NAMALWA (cell line): ENCODE data around the gene ASPSCR1.

ENCODE experiments used
- DNase-seq: peaks from one replicate; pipeline ENCODE4 v3.0.0-alpha.2; 2015; ENCODE audit warnings: low spot score

Gene ASPSCR1, protein sequence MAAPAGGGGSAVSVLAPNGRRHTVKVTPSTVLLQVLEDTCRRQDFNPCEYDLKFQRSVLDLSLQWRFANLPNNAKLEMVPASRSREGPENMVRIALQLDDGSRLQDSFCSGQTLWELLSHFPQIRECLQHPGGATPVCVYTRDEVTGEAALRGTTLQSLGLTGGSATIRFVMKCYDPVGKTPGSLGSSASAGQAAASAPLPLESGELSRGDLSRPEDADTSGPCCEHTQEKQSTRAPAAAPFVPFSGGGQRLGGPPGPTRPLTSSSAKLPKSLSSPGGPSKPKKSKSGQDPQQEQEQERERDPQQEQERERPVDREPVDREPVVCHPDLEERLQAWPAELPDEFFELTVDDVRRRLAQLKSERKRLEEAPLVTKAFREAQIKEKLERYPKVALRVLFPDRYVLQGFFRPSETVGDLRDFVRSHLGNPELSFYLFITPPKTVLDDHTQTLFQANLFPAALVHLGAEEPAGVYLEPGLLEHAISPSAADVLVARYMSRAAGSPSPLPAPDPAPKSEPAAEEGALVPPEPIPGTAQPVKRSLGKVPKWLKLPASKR

GRCh38 chr17:81977211-81977808, at the start of gene ASPSCR1:
Gene ASPSCR1 (plus strand): TSS chr17:81977629. CDS start chr17:81977647, 18 bp downstream.
- DNase-seq: peak; percentile 87

GRCh38 chr17:81927653-81928543, 49.5 kb upstream of the ASPSCR1 start, which contains the start of gene MAFG:
Gene MAFG (minus strand): TSS chr17:81927735. CDS start chr17:81923185, 4,550 bp downstream.
- DNase-seq: peak; percentile 95

- no peak for DNase-seq
Observed at GRCh38 chr17:81928544-81929252, 48.7 kb upstream of the ASPSCR1 start.

DNA sequence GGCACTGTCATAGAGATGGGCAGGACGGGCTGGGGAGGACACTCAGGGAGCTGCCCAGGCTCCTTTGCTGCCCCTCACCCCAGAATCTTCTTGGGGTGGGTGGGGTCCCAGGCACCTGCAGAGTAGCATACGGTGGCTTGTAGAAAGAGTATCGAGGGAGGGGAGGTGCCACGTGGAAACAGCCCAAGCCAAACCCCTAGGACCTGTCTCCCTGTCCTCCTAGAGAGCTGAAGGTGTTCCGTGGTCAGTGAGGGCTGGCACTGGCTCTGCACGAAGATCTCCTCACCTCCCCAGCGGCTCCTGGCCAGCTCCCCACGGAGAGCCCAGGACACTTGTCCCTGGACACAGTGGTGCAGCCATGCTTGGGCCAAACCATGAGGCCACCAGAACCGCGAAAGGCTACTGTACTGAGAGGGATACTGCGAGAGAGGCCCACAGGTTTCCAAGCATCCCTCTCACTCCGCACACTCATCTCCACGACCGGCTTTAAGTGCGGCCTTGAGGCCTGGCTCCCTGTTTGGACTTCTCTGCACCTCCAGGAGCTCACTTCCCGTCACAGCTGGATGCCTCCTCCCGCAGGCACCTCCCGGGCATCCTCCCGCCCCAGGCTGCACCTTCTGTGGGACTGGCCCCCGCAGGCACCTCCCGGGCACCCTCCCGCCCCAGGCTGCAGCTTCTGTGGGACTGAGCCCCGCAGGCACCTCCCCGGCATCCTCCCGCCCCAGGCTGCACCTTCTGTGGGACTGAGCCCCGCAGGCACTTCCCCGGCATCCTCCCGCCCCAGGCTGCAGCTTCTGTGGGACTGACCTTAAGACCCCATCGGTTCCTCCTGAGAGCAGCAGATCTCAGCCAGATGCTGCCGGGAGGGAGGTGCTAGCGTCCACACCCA, 47.9 kb upstream of the ASPSCR1 start:
- no peak for DNase-seq

DNA sequence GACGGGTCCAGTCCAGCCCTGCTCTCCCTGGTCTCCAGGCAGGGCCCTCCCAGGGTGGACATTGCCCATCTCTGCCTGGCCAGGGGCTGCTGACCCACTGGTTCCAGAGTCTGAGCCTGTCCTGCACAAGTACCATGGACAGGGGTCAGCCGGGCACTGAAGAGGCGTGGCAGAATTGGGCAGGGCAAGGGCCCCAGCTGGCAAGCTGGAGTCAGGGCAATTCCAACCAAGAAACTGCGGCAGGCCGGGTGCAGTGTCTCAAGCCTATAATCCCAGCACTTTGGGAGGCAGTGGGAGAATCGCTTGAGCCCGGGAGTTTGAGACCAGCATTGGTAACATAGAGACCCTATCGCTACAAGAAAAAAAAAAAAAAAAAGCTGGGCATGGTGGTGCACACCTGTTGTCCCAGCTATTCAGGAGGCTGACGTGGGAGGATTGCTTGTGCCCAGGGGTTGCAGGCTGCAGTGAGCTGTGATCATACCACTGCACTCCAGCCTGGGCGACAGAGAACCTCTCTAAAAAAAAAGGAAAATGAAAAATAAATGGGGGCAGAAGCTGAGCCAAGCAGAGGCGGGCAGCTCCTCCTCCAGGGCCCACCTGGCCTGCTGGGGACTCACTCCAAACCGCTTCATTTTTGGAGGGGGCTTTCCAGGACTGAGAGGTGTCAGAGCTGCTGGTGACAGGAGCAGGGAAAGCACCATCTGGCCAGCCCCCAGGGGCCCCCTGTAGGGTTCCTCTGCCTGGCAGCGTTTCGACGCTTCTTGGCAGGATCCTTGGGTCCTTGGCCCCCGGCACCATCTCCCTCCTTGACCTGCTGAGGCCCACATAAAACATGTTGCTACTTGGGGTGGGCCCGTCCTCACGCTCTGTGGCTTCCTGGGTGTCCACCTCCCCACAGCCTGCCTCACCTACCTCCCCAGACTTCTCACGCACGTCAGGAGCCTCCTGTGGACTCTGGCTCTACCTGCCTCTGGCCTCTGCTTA, 47.0 kb upstream of the ASPSCR1 start:
- DNase-seq: peak; percentile 51

GRCh38 chr17:81931189-81931556, 46.3 kb upstream of the ASPSCR1 start:
- no peak for DNase-seq

DNA sequence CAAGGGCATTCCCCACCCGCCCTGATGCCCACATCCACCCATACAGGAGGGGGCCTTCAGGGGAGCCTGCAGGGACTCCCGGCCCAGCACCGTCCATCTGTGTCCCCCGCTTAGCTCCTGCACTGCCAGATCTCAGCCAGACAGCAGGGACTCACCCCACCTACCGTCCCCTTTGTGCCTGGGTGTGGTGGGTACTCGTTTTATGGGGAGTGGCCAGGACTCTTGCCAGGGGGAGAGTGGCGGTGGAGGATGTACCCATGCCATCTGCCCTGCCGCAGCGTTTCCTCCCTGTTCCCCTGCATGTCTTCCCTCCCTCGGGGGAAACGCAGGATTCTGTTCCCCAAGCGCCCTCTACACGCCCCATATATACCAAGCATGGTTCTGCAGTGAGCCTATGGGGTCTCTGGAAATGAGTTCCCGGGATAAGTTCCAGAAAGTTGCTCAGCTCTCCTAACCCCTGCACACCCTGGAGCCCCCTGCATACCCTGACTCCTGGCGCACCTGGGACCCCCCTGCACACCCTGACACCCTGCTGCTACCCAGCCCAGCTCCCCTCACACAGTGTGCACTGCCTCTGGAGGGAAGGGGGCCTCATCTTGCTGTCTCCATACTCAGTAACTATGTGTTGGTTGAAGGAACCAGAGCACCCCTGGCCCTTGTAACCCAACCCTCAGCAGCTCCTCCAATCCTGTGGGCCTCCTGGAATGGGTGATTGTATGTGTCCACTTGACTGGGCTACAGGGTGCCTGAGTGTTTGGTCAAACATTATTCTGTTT, 45.7 kb upstream of the ASPSCR1 start:
- no peak for DNase-seq

- no peak for DNase-seq
Observed at GRCh38 chr17:81932333-81932983, 45.0 kb upstream of the ASPSCR1 start.

DNA sequence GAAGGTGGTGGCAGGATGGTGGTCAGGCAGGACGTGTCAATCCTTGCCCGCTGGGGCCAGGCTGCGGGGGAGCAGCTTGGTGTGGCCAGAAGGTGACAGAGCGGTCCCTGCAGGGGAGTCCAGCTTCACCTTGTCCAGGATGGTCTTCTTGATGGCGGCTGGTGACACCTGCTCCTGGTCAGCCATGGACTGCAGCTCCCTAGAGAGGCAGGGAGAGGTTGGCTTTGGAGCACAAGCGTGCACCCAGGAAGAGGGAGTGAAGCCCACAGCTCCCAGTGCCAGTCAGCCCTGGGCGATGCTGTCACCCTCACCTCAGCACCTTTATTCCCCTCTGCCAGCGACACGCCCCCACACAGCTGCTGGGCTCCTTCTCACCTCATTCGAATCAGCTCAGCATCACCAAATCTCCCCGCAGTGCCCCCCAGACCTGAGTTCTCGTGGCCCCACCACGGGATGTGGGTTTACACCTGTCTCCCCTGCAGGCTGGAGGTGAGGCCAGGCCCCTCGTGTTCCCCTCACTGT, 44.2 kb upstream of the ASPSCR1 start:
- no peak for DNase-seq

- no peak for DNase-seq
Observed at GRCh38 chr17:81934098-81934757, 43.2 kb upstream of the ASPSCR1 start.

DNA sequence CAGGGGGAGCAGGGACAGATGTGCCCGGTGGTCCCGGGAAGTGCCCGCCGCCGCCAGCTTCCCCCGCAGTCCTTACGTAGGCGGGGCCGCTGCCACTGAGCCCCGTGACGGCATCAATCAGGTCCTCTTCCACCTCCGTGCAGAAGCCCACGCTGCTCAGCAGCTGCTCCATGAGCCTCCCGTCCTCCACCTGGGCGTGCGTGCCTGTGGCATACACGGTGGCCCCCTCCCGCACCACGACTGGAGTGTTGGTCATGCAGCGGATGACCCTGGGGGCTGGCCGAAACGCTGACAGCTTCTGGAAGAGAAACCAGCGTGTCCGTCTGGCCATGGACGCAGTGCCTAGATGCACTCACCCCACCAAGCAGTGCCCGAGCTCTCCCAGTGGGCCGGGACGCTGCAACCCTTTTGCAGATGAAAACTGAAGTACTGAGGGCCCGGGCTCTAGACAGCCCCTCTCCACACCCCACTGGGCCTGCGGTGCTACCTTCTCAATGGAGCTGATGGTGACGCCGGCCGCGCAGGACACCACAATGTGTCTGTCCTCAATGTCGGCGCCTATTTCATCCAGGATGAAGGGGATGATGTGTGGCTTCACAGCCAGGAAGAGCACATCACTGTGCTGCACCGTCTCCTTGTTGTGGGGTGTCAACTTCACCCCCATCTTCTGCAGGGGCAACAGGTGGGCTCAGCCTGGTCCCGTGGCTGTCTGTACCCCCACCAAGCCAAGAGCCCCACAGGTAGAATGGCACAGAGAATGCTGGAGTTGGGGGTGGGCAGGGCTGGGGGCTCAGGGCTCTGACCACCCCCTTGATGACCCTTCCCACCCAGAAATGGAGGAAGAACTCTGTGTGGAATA, 42.4 kb upstream of the ASPSCR1 start:
- DNase-seq: no peak

DNA sequence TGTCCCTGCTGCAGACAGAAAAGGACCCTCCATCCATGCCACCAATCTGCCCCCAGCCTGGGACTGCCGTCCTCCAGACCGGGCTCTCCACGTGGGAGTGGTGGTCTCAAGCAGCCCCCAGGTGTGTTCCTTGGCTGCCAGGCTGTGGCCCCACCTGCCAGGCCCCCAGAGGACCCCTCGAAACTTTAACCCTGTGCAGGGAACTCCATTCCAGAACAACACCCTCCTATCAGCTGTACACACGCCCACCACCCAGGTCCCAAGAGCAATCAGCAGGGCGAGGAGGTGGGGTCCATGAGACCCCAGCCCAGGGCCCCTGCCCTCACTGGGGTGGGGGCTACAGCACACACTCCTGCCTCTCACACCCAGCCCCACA, 41.7 kb upstream of the ASPSCR1 start:
- no peak for DNase-seq

DNA sequence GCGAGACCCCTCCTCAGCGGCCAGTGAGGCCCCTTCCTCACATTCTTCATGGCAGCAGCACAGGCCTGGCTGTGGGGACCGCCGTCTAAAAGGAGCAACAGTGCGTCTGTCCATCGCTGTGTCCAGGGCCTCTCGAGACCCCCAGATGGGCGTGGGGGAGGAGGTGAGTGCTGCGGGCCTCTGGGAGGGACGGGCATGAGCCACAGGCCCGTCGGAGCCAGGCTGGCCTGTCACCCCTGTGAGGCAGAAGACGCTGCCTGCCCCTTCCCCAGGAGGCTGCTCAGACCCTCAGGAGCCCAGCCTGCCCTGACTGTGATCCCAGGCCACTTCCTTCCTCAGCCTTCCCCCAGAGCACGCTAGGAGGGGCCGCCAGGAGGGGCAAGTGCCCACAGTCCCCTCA, 38.2 kb upstream of the ASPSCR1 start:
- DNase-seq: no peak

GRCh38 chr17:81939881-81940385, 37.5 kb upstream of the ASPSCR1 start:
- DNase-seq: no peak

DNA sequence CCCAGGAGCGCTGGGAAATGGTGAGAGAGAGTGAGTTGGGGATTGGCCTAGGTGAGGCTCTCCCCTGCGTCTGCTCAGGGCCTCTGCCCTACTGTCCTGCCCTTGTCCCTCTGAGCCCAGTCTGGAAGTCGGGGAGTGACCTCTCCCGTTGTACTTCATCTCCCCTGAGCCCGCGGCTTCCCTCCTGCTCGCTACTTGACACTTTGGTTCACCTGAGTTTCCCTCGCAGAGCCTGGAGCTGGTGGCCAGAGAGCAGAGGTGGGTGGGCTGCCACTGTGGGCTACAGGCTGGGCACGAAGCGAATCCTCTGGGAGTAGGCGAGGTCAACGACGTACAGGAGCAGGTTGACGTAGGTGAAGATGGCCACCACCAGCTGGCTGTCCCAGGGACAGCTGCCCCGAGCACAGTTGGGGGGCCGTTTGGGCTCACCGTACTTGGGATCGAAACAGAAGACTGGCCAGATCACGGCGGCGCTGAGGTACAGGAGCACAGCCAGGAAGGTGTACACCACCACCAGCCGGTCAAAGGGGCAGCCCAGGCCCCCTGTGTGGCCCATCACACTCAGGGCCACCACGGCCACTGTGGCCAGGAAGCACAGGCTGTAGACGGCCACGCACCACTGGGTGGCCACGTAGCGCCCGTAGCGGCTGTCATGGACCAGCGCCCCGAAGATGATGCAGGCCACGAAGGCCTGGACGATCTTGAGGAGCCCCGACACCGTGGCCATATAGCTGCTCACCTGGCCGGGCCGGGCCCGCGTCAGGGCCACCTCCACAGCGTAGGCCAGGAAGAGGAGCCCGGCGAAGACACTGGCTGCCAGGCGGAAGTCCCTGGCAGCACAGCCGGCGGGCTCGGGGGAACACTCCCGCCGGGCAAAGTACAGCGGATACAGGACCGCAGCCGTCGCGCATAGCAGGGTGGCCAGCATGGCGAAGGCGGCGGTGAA, 36.6 kb upstream of the ASPSCR1 start:
- no peak for DNase-seq
